HepG2 (cell line): ENCODE measurements around the gene COMMD7. TPM values are rescaled to one million over a fixed set of nuclear protein-coding genes. Genes with fewer than 3 reads are reported as not detected.
A peak's percentile ranks its signal among the peaks of the same experiment; 100 is the strongest.

Experiments used
- ATM ChIP-seq: fragments of 450-650 bp; IDR thresholded peaks from 2 replicates; pipeline ENCODE4 v1.7.1; 2017; ENCODE audit warnings: mild to moderate bottlenecking, borderline replicate concordance
- HDAC2 ChIP-seq: sonication (generic); formaldehyde crosslinking; IDR thresholded peaks from 2 replicates; pipeline ENCODE4 v1.4.0; 2020; ENCODE audit warnings: missing genetic modification reagents
- HNRNPUL1 ChIP-seq: fragments of 200-400 bp; formaldehyde crosslinking; IDR thresholded peaks from 2 replicates; pipeline ENCODE4 v1.6.1; 2017; ENCODE audit warnings: low read depth, mild to moderate bottlenecking, low read length, moderate library complexity
- MXD1 ChIP-seq: sonication (generic); formaldehyde crosslinking; IDR thresholded peaks from 2 replicates; pipeline ENCODE4 v1.4.0; 2020; ENCODE audit warnings: mild to moderate bottlenecking, missing genetic modification reagents
- SNAPC2 ChIP-seq: sonication (generic); formaldehyde crosslinking; IDR thresholded peaks from 2 replicates; pipeline ENCODE4 v1.8.1; 2022; ENCODE audit warnings: mild to moderate bottlenecking, missing genetic modification reagents
- SP4 ChIP-seq: sonication (generic); formaldehyde crosslinking; IDR thresholded peaks from 2 replicates; pipeline ENCODE4 v1.8.1; 2023; ENCODE audit warnings: mild to moderate bottlenecking, missing genetic modification reagents
- ZBTB40 ChIP-seq, 2 experiments: fragments of 450-650 bp in 1 of 2; sonication (generic) in 1 of 2; formaldehyde crosslinking in 1 of 2; IDR thresholded peaks; 2 replicates each; pipeline versions ENCODE4 v1.6.1 to v1.8.0; 2016 to 2022; ENCODE audit warnings: antibody characterized with exemption in 1 of 2, mild to moderate bottlenecking in 1 of 2, missing genetic modification reagents in 1 of 2
- ZFP36L1 ChIP-seq: sonication (generic); formaldehyde crosslinking; IDR thresholded peaks from 2 replicates; pipeline ENCODE4 v1.8.0; 2022; ENCODE audit warnings: mild to moderate bottlenecking, missing genetic modification reagents, moderate library complexity
- ZNF274 ChIP-seq: sonication (generic); formaldehyde crosslinking; IDR thresholded peaks from 2 replicates; pipeline ENCODE4 v1.5.1; 2020; ENCODE audit warnings: mild to moderate bottlenecking, missing genetic modification reagents
- ZNF280B ChIP-seq: sonication (generic); formaldehyde crosslinking; IDR thresholded peaks from 2 replicates; pipeline ENCODE4 v1.5.0; 2020; ENCODE audit warnings: missing genetic modification reagents, mild to moderate bottlenecking, borderline replicate concordance
- ZNF281 ChIP-seq: sonication (generic); formaldehyde crosslinking; IDR thresholded peaks from 2 replicates; pipeline ENCODE4 v1.4.0; 2020; ENCODE audit warnings: missing genetic modification reagents, borderline replicate concordance
- ZNF383 ChIP-seq: sonication (generic); formaldehyde crosslinking; IDR thresholded peaks from 2 replicates; pipeline ENCODE4 v1.4.0; 2020; ENCODE audit warnings: missing genetic modification reagents, mild to moderate bottlenecking, borderline replicate concordance
- ZNF44 ChIP-seq: sonication (generic); formaldehyde crosslinking; IDR thresholded peaks from 2 replicates; pipeline ENCODE4 v1.5.1; 2020; ENCODE audit warnings: mild to moderate bottlenecking, missing genetic modification reagents
- polyA plus RNA-seq, 8 experiments: library from polyadenylated mRNA; depleted of rRNA in 3 of 8; stranded (reverse) in 7 of 8; unstranded in 1 of 8; fragments of >200 nt; fragmentation: Illumina TruSeq in 4 of 8; extraction: Trizol in 4 of 8; gene quantifications; 2 replicates each; pipeline versions ENCODE4 v1.2.1 to v1.2.3, GENCODE V29; 2011 to 2016; ENCODE audit warnings: low read depth in 4 of 8, missing spikeins in 1 of 8, mixed read lengths in 1 of 8; ENCODE audit not compliant: insufficient read depth in 1 of 8
- total RNA-seq, 5 experiments: library from RNA; depleted of rRNA; stranded (reverse); fragments of >200 nt; fragmentation: Illumina TruSeq; extraction: Trizol; gene quantifications; 2 replicates each; pipeline ENCODE4 v1.2.3, GENCODE V29; 2016; ENCODE audit warnings: low read depth in 1 of 5

COMMD7 gene
- total and polyA plus RNA-seq, 2 of the 13 experiments (the other 11 are each of a cell fraction or from before 2014, with no cell fraction given), result 42.1 to 53.3 TPM

- TF ChIP-seq HNRNPUL1 (no peak), MXD1 (peak; percentile 25; the same call in 1 of the 2 replicates), SP4 (CRISPR knock-in tag) (peak; percentile 24; the same call in 1 of the 2 replicates), SNAPC2 (CRISPR knock-in tag) (peak; percentile 91), ATM (no peak), ZFP36L1 (CRISPR knock-in tag) (peak; percentile 74; the same call in 1 of the 2 replicates), ZBTB40 (IDR thresholded peaks at IDR 0.05) (no peak), ZBTB40 (CRISPR knock-in tag; IDR thresholded peaks at IDR 0.05) (peak; percentile 54; the same call in 1 of the 2 replicates), ZNF44 (CRISPR knock-in tag) (0 out of 2 replicates have a peak, but pooled peaks have one; percentile 75), ZNF280B (CRISPR knock-in tag) (peak; percentile 31; the same call in 1 of the 2 replicates), ZNF383 (CRISPR knock-in tag) (no peak), HDAC2 (peak; percentile 35), ZNF281 (CRISPR knock-in tag) (0 out of 2 replicates have a peak, but pooled peaks have one; percentile 10), ZNF274 (CRISPR knock-in tag) (0 out of 2 replicates have a peak, but pooled peaks have one; percentile 9)
These were observed 20.1 kb upstream of the COMMD7 start (continued) for GRCh38 chr20:32763202-32764004.
